Measurements from ENCODE around the gene DYNC2H1.

DNA sequence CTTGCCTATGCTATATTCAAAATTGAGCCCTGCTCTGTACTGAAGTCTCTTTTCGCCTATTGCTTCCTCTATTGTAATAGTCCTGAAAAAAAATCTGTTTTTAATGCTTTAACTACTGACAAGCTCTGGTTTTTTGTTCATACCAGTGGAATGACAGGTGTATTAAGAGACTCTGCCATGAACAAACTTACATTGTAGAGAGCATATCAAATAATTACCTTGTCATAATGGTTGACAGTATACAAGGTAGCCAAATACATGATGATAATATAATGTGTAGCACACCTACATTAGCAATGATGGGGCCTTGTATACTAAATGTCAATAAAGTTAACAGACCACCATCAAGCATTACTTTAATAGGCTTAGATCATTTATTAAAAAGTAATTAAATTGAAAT, 175.0 kb downstream of the DYNC2H1 start:
- TF ChIP-seq EZH2 (IDR thresholded peaks at IDR 0.05; ENCODE audit: borderline replicate concordance, low read depth, low read length, severe bottlenecking) = no peak
- TF ChIP-seq, protein P1, sequence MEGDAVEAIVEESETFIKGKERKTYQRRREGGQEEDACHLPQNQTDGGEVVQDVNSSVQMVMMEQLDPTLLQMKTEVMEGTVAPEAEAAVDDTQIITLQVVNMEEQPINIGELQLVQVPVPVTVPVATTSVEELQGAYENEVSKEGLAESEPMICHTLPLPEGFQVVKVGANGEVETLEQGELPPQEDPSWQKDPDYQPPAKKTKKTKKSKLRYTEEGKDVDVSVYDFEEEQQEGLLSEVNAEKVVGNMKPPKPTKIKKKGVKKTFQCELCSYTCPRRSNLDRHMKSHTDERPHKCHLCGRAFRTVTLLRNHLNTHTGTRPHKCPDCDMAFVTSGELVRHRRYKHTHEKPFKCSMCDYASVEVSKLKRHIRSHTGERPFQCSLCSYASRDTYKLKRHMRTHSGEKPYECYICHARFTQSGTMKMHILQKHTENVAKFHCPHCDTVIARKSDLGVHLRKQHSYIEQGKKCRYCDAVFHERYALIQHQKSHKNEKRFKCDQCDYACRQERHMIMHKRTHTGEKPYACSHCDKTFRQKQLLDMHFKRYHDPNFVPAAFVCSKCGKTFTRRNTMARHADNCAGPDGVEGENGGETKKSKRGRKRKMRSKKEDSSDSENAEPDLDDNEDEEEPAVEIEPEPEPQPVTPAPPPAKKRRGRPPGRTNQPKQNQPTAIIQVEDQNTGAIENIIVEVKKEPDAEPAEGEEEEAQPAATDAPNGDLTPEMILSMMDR (IDR thresholded peaks at IDR 0.05; ENCODE audit: borderline replicate concordance, extremely low read depth, low read length, poor library complexity, severe bottlenecking) = no peak
